Bone marrow (tissue), 2 donors: ENCODE results near the gene LRRC8D.

Source experiments
- DNase-seq, 2 donors: peaks; one replicate each; lab custom pipeline; 2025; lab: John Stamatoyannopoulos, UW

LRRC8D gene

GRCh38 chr1:89807503-89807902 is 13.3 kb upstream of the LRRC8D start:
- no peak for DNase-seq

GRCh38 chr1:89807983-89808382 is 12.8 kb upstream of the LRRC8D start:
- DNase-seq, result no peak

- DNase-seq, result no peak
These were observed 12.3 kb upstream of the LRRC8D start for GRCh38 chr1:89808441-89809117.

GRCh38 chr1:89809556-89809955 is 11.3 kb upstream of the LRRC8D start:
- no peak for DNase-seq

- no peak for DNase-seq
These were observed 10.5 kb upstream of the LRRC8D start for GRCh38 chr1:89810302-89810701.

- no peak for DNase-seq
These were observed 10.0 kb upstream of the LRRC8D start for GRCh38 chr1:89810880-89811279.

GRCh38 chr1:89812992-89813391 is 7.8 kb upstream of the LRRC8D start:
- DNase-seq, result peak in 1 of 2 donors; percentile 58

GRCh38 chr1:89815040-89815439 is 5.8 kb upstream of the LRRC8D start:
- DNase-seq, result no peak

GRCh38 chr1:89815611-89816010 is 5.2 kb upstream of the LRRC8D start:
- DNase-seq, result peak in 1 of 2 donors; percentile 96

- no peak for DNase-seq
These were observed 4.5 kb upstream of the LRRC8D start for GRCh38 chr1:89816366-89816765.

GRCh38 chr1:89821322-89822108 is 683 bp downstream of the LRRC8D start:
- DNase-seq, result peak; percentile 35 to 52

- DNase-seq, result no peak
These were observed 1.5 kb downstream of the LRRC8D start for GRCh38 chr1:89822109-89822962.

- DNase-seq, result no peak
These were observed 2.3 kb downstream of the LRRC8D start for GRCh38 chr1:89822999-89823628.

- DNase-seq, result no peak
These were observed 3.0 kb downstream of the LRRC8D start for GRCh38 chr1:89823679-89824292.

- no peak for DNase-seq
These were observed 5.8 kb downstream of the LRRC8D start for GRCh38 chr1:89826594-89826993.

- DNase-seq, result no peak
These were observed 6.5 kb downstream of the LRRC8D start for GRCh38 chr1:89827330-89827729.

- DNase-seq, result no peak
These were observed 7.1 kb downstream of the LRRC8D start for GRCh38 chr1:89827902-89828301.

- DNase-seq, result no peak
These were observed 8.4 kb downstream of the LRRC8D start for GRCh38 chr1:89829186-89829585.

- no peak for DNase-seq
These were observed 10.8 kb downstream of the LRRC8D start for GRCh38 chr1:89831462-89832120.

GRCh38 chr1:89832496-89833127 is 11.8 kb downstream of the LRRC8D start:
- DNase-seq, result no peak
